Activated naive CD8-positive, alpha-beta T cell treated with anti-CD3 and anti-CD28 coated beads for 36 hours (primary cell): ENCODE results near the gene GPATCH2L. TPM values are rescaled to one million over a fixed set of nuclear protein-coding genes. Genes with fewer than 3 reads are reported as not detected.

ENCODE experiments used
- DNase-seq: peaks from one replicate; pipeline ENCODE4 v3.0.0; 2021
- H3K27ac Mint-ChIP-seq: one replicate; pipeline ENCODE4 v1.8.0; 2022; ENCODE audit warnings: mild to moderate bottlenecking, moderate library complexity, mixed read lengths
- H3K27me3 Mint-ChIP-seq: one replicate; pipeline ENCODE4 v1.8.0; 2022; ENCODE audit warnings: mild to moderate bottlenecking, mixed read lengths
- H3K36me3 Mint-ChIP-seq: one replicate; pipeline ENCODE4 v1.8.0; 2021; ENCODE audit warnings: mild to moderate bottlenecking, mixed read lengths
- H3K4me1 Mint-ChIP-seq: one replicate; pipeline ENCODE4 v1.8.0; 2021; ENCODE audit warnings: mixed read lengths
- H3K4me3 Mint-ChIP-seq: one replicate; pipeline ENCODE4 v1.8.0; 2022; ENCODE audit warnings: mild to moderate bottlenecking, moderate library complexity, mixed read lengths
- H3K9me3 Mint-ChIP-seq: one replicate; pipeline ENCODE4 v1.8.0; 2022; ENCODE audit warnings: mixed read lengths
- total RNA-seq, 2 experiments: library from RNA; stranded (reverse); gene quantifications; one replicate each; pipeline ENCODE4 v1.2.3, GENCODE V29; 2021

The GPATCH2L gene
- total RNA-seq, result 10 to 100 TPM; 32.0 to 36.1 TPM

DNA sequence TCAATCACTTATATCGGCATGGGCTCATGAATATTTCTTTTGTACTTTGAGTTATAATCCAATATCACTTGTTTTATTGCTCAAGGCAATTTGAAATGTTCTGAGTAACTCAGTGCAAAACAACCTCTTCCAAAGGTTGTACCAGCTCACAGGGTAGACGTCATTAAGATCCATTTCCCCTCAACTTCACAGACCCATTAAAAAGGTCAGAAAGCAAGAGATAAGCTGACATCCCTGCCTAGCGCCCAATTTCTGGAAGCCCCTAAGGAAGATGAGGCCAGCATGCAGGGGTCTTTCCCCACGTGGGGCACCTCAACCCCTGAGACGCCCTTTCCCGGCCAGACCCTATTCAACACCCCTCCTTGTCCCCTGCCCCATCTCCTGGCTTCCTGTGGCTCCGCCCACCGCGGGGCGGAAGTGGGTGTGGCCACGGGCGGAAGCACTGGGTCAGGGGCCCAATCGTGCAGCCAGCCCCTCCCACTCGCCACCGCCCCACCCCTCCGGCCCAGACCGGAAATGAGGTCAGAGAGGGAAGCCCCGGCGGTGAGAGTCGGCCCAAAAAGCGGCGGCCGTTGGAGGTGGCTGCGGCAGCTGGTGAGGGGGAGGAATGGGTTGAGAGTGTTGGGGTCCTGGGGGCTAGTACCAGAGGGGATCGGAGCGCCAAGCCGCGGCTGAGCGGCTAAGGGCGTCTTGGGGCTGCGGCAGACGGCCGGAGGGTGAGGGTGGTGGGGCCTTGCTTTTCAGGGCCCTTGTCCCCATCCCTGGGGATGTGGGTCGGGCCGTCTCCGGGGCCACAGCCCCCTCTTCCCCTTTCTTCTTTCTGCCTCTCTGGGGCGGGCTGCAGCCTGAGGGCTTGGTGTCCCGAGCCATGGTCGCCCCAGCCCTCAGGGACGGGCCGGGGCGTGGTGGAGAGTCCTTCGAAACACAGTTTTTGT lies at the start of gene GPATCH2L:
GPATCH2L (plus strand) TSS at position 525 of the 935 bp plus-strand sequence. CDS start 2,442 bp downstream, outside the sequence.
- peak within 1 kb of the TSS; percentile 98 for H3K27ac Mint-ChIP-seq
- peaks cover 48% of the 10 kb centered on the region for H3K4me1 Mint-ChIP-seq

GRCh38 chr14:76104802-76105355 lies 46.8 kb upstream of the GPATCH2L start:
- Mint-ChIP-seq H3K4me1 (no peaks in the 10 kb centered on the region), H3K36me3 (no peaks in the 10 kb centered on the region), H3K27ac (no peak overlapping the region), H3K4me3 (no peak overlapping the region), H3K27me3 (peaks cover 4% of the 10 kb centered on the region), H3K9me3 (peaks cover 3% of the 10 kb centered on the region)
- DNase-seq, result no peak

More for the DNA sequence above, at the start of gene GPATCH2L:
- peak; percentile 96 for DNase-seq
- Mint-ChIP-seq H3K9me3 (peaks cover 6% of the 10 kb centered on the region), H3K36me3 (peaks cover 29% of the 10 kb centered on the region), H3K4me3 (peak within 1 kb of the TSS; percentile 97), H3K27me3 (no peaks in the 10 kb centered on the region)

- peaks cover 3% of the 10 kb centered on the region for H3K9me3 Mint-ChIP-seq
Observed at GRCh38 chr14:76106188-76106587, 45.5 kb upstream of the GPATCH2L start.

DNA sequence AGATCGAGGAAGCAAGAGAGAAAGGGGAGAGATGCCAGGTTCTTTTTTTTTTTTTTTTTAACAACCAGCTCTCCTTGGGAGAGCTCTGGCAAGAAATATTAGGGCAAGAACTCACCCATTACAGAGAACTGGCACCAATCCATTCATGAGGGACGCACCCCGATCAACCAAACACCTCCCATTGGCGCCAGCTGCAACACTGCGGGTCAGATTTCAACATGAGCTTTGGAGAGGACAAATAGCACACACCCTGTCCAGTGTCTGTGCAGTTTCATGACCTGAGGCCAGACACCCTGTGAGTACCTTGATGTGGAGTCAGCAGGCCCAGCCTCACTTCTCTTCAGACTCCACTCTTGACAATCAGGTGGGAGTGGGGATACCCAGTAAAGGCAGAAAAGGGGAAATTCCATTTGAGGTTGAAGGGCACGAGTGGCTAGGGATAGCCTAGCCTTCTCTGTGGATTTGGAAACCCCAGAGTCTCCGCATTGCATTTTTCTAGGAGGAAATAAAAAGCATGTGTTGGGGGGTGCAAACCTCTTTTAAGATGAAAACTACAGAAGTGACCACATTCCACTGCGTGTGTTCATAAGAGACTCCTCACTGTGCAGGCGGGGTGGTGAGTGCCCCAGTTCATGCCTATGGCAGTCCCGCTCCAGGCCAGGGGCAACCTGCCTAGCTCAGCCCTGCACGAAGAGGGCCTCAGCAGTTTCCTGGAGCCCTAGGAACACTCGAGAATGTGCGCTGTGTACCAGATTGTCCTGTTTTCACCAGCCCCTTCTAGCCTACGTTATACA lies 42.4 kb upstream of the GPATCH2L start:
- DNase-seq, result no peak
- Mint-ChIP-seq H3K4me1 (no peaks in the 10 kb centered on the region), H3K36me3 (no peaks in the 10 kb centered on the region), H3K9me3 (peaks cover 3% of the 10 kb centered on the region), H3K27me3 (peaks cover 7% of the 10 kb centered on the region), H3K27ac (no peak overlapping the region), H3K4me3 (no peak overlapping the region)

More at GRCh38 chr14:76106188-76106587, 45.5 kb upstream of the GPATCH2L start:
- H3K4me1 Mint-ChIP-seq, result no peaks in the 10 kb centered on the region
- no peak overlapping the region for H3K27ac Mint-ChIP-seq
- no peaks in the 10 kb centered on the region for H3K36me3 Mint-ChIP-seq
- H3K4me3 Mint-ChIP-seq, result no peak overlapping the region
- H3K27me3 Mint-ChIP-seq, result peaks cover 4% of the 10 kb centered on the region
- no peak for DNase-seq

DNA sequence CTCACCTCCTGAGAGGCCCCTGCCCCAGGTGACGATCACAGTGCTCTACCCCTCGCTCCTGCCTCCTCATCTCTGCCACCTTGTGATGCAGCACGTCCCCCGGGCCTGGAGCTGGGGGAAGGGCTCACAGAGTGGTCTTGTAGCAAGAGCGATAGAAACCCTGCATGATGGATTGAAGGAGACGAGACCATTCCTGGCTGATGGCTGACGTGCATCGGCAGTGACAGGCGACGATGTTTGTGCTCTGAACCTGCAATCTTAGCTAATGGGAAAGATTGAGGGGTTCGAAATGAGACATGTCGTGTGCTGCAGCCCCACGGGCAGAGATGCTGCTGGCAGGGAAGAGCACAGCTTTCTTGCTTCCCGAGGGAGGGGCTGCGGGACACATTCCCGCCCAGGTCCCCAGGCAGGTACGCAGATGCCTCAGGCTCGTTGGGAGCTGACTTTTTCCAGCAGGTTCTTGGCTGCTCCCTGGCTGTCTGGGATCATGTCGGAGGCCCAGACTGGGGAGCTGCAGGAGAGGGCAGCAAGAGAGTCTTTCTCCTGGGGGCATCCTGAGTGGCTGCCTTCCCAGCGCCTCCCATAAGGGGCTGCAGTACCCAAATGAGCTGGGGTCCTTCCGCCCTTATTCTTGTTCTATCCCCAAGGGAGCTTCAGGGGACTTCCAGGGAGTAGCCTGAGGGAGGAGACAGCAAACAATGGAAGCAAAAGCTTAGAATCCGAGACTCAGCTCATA lies 38.7 kb upstream of the GPATCH2L start:
- Mint-ChIP-seq H3K4me3 (no peak overlapping the region), H3K9me3 (peaks cover 3% of the 10 kb centered on the region), H3K36me3 (no peaks in the 10 kb centered on the region), H3K4me1 (no peaks in the 10 kb centered on the region), H3K27ac (no peak overlapping the region), H3K27me3 (peaks cover 11% of the 10 kb centered on the region)
- no peak for DNase-seq

- H3K9me3 Mint-ChIP-seq, result peaks cover 2% of the 10 kb centered on the region
- no peak overlapping the region for H3K27ac Mint-ChIP-seq
Observed at GRCh38 chr14:76113691-76114090, 38.0 kb upstream of the GPATCH2L start.

GRCh38 chr14:76115010-76115422 lies 36.7 kb upstream of the GPATCH2L start:
- Mint-ChIP-seq H3K27me3 (peaks cover 11% of the 10 kb centered on the region), H3K27ac (no peak overlapping the region), H3K9me3 (no peaks in the 10 kb centered on the region), H3K36me3 (no peaks in the 10 kb centered on the region), H3K4me1 (no peaks in the 10 kb centered on the region), H3K4me3 (no peak overlapping the region)
- no peak for DNase-seq

More at GRCh38 chr14:76113691-76114090, 38.0 kb upstream of the GPATCH2L start:
- Mint-ChIP-seq H3K36me3 (no peaks in the 10 kb centered on the region), H3K4me1 (no peaks in the 10 kb centered on the region), H3K27me3 (peaks cover 11% of the 10 kb centered on the region), H3K4me3 (no peak overlapping the region)
- DNase-seq, result no peak

- H3K27ac Mint-ChIP-seq, result no peak overlapping the region
- H3K9me3 Mint-ChIP-seq, result no peaks in the 10 kb centered on the region
- peaks cover 11% of the 10 kb centered on the region for H3K27me3 Mint-ChIP-seq
- no peaks in the 10 kb centered on the region for H3K36me3 Mint-ChIP-seq
- DNase-seq, result no peak
- no peaks in the 10 kb centered on the region for H3K4me1 Mint-ChIP-seq
- H3K4me3 Mint-ChIP-seq, result no peak overlapping the region
Observed at GRCh38 chr14:76117789-76118484, 33.8 kb upstream of the GPATCH2L start.

DNA sequence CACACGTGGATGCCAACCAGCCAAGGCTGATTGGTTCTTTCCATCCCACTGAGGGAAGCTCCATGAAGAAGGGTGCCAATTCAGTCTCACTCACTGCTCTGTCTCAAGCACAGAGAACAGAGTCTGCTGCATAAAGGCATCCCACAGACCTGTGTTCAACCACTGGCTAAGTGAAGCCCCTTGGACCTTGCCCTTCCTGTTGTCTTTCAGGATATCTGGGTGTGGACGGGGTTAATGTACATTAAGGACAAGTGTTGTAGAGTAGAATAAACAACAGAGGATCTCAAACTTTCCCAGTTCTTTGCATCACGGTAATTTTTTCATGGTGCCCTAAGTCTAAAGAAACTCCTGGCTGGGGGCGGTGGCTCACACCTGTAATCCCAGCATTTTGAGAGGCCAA lies 33.1 kb upstream of the GPATCH2L start:
- Mint-ChIP-seq H3K4me3 (no peak overlapping the region), H3K9me3 (no peaks in the 10 kb centered on the region), H3K27ac (no peak overlapping the region), H3K36me3 (no peaks in the 10 kb centered on the region), H3K4me1 (no peaks in the 10 kb centered on the region), H3K27me3 (peaks cover 11% of the 10 kb centered on the region)
- DNase-seq, result no peak

- DNase-seq, result no peak
- H3K36me3 Mint-ChIP-seq, result no peaks in the 10 kb centered on the region
- H3K4me1 Mint-ChIP-seq, result no peaks in the 10 kb centered on the region
- no peaks in the 10 kb centered on the region for H3K9me3 Mint-ChIP-seq
- peaks cover 2% of the 10 kb centered on the region for H3K27me3 Mint-ChIP-seq
- no peak overlapping the region for H3K4me3 Mint-ChIP-seq
- H3K27ac Mint-ChIP-seq, result no peak overlapping the region
Observed at GRCh38 chr14:76121089-76121748, 30.5 kb upstream of the GPATCH2L start.

- H3K27ac Mint-ChIP-seq, result no peak overlapping the region
- H3K4me1 Mint-ChIP-seq, result no peaks in the 10 kb centered on the region
- no peaks in the 10 kb centered on the region for H3K36me3 Mint-ChIP-seq
- H3K27me3 Mint-ChIP-seq, result peaks cover 21% of the 10 kb centered on the region
- no peaks in the 10 kb centered on the region for H3K9me3 Mint-ChIP-seq
- no peak for DNase-seq
- H3K4me3 Mint-ChIP-seq, result no peak overlapping the region
Observed at GRCh38 chr14:76123426-76124225, 28.1 kb upstream of the GPATCH2L start.

GRCh38 chr14:76125511-76125910 lies 26.2 kb upstream of the GPATCH2L start:
- Mint-ChIP-seq H3K27me3 (peaks cover 26% of the 10 kb centered on the region), H3K36me3 (no peaks in the 10 kb centered on the region), H3K4me1 (no peaks in the 10 kb centered on the region), H3K4me3 (no peak overlapping the region), H3K9me3 (no peaks in the 10 kb centered on the region), H3K27ac (no peak overlapping the region)
- no peak for DNase-seq

DNA sequence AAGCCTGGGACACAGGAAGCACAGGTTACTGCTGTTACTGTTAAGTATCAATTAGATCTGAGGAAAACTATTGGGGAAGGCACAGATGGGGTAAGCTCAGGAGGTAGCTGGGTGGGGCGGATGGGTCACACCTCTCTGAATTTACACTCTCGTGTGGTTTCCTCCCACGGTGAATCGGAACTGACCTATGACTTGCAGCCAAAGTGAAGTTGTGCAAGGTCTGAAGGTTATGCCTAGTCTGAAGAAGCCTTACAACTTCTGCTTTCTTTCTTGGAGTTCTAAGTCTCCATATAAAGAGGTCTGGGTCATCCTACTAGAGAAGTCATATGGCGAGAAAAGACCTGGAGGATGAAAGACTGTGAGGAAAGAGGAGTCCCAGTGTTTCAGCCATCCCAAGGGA lies 25.6 kb upstream of the GPATCH2L start:
- DNase-seq, result no peak
- no peaks in the 10 kb centered on the region for H3K36me3 Mint-ChIP-seq
- H3K4me1 Mint-ChIP-seq, result peaks cover 3% of the 10 kb centered on the region
- no peak overlapping the region for H3K27ac Mint-ChIP-seq
- no peak overlapping the region for H3K4me3 Mint-ChIP-seq
- peaks cover 32% of the 10 kb centered on the region for H3K27me3 Mint-ChIP-seq
- no peaks in the 10 kb centered on the region for H3K9me3 Mint-ChIP-seq
